Lower lobe of right lung (tissue), 2 donors: ENCODE measurements around the gene ADCY5. TPM values are rescaled to one million over a fixed set of nuclear protein-coding genes. Genes with fewer than 3 reads are reported as not detected.

Experiments
- ATAC-seq, 2 donors: fragments of 200-7000 bp; cut with Tn5 transposase; one replicate each; pipeline ENCODE4 v1.9.1; 2020 to 2022; ENCODE audit warnings: mild to moderate bottlenecking in 2 of 2, moderate library complexity in 2 of 2
- DNase-seq: peaks from one replicate; pipeline ENCODE4 v3.0.0-alpha.2; 2020
- H3K27ac ChIP-seq: fragments of 200-600 bp; one replicate; pipeline ENCODE4 v1.8.0; 2022
- H3K27me3 ChIP-seq: fragments of 200-600 bp; one replicate; pipeline ENCODE4 v1.8.0; 2022; ENCODE audit warnings: low read depth
- H3K36me3 ChIP-seq: fragments of 200-600 bp; one replicate; pipeline ENCODE4 v1.8.0; 2022; ENCODE audit warnings: mild to moderate bottlenecking
- H3K4me1 ChIP-seq: fragments of 200-600 bp; one replicate; pipeline ENCODE4 v1.8.0; 2022
- H3K4me3 ChIP-seq: fragments of 200-600 bp; one replicate; pipeline ENCODE4 v1.8.0; 2022; ENCODE audit warnings: mild to moderate bottlenecking
- H3K9me3 ChIP-seq: fragments of 200-600 bp; one replicate; pipeline ENCODE4 v1.8.0; 2022
- intact Hi-C: fragments of 100-400 bp; cut with DNase I; formaldehyde crosslinking; loops from one replicate; pipeline ENCODE4 v1.11.0; 2022
- total RNA-seq: library from RNA; stranded (reverse); fragmentation: NEBNext Ultra II Directional; extraction: Animal tissue kit (Norgen Biotek cat#: 25700); gene quantifications from one replicate; pipeline ENCODE4 v1.2.1, GENCODE V29; 2021
- TF ChIP-seq, protein P1 (sequence below): fragments of 200-600 bp; IDR thresholded peaks from one replicate; pipeline ENCODE4 v1.8.0; 2022; ENCODE audit warnings: antibody characterized with exemption, mild to moderate bottlenecking
- donor health status: DM: no; HTN: yes; CAD: no; lungs with severe emphysema.

The ADCY5 gene
- total RNA-seq, 1 donor from 2014 or later = 5.6 TPM

DNA sequence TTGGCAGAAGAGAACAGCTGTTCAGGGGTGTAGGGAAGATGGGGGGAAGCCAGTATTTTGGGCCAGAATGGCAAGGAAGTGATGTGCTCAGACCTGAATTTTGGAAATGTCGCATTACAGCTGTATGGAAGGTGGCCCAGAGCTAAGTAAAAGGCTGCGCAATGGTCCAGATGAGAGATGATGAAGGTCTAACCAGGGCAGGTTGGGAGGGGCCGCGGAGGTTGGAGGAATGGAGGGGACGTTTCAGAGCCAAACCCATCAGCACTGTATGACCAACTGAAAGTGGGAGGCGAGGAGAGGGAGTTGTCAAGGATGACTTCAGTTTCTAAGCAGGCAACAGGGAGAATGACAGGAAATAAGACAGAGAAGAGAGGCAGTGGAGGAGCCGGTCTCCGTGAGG, 60.8 kb downstream of the ADCY5 start:
- no peak for DNase-seq
- Histone ChIP-seq H3K9me3 (no peaks in the 10 kb centered on the region), H3K36me3 (no peaks in the 10 kb centered on the region), H3K27me3 (no peaks in the 10 kb centered on the region), H3K27ac (no peak overlapping the region), H3K4me1 (no peaks in the 10 kb centered on the region), H3K4me3 (no peak overlapping the region)
- ATAC-seq = no peak
- TF ChIP-seq, protein P1, sequence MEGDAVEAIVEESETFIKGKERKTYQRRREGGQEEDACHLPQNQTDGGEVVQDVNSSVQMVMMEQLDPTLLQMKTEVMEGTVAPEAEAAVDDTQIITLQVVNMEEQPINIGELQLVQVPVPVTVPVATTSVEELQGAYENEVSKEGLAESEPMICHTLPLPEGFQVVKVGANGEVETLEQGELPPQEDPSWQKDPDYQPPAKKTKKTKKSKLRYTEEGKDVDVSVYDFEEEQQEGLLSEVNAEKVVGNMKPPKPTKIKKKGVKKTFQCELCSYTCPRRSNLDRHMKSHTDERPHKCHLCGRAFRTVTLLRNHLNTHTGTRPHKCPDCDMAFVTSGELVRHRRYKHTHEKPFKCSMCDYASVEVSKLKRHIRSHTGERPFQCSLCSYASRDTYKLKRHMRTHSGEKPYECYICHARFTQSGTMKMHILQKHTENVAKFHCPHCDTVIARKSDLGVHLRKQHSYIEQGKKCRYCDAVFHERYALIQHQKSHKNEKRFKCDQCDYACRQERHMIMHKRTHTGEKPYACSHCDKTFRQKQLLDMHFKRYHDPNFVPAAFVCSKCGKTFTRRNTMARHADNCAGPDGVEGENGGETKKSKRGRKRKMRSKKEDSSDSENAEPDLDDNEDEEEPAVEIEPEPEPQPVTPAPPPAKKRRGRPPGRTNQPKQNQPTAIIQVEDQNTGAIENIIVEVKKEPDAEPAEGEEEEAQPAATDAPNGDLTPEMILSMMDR = no peak
- intact Hi-C loops = no loop called here

DNA sequence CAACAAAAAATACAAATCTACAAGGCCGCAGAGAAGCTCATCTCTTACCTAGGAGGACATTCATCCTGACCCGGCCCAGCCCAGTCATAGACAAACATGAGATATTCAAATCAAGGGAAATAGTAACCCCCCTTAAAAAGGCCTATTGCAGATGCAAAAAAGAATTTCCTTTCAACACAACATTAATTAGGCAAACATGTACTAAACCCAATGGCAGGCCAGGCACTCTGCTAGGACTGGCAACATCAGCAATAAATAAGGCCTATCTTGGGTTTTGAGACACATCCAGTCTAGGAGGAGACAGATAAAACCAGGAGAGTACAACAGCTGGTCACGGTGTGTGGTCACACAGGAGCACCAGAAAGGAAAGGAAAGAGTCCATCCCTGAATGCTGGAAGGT, 61.4 kb downstream of the ADCY5 start:
- ATAC-seq (no peak), DNase-seq (no peak)
- no peaks in the 10 kb centered on the region for H3K9me3 ChIP-seq
- intact Hi-C loops = no loop called here
- H3K36me3 ChIP-seq = no peaks in the 10 kb centered on the region
- TF ChIP-seq, protein P1 = no peak
- H3K4me3 ChIP-seq = no peak overlapping the region
- H3K27me3 ChIP-seq = no peaks in the 10 kb centered on the region
- no peaks in the 10 kb centered on the region for H3K4me1 ChIP-seq
- no peak overlapping the region for H3K27ac ChIP-seq

DNA sequence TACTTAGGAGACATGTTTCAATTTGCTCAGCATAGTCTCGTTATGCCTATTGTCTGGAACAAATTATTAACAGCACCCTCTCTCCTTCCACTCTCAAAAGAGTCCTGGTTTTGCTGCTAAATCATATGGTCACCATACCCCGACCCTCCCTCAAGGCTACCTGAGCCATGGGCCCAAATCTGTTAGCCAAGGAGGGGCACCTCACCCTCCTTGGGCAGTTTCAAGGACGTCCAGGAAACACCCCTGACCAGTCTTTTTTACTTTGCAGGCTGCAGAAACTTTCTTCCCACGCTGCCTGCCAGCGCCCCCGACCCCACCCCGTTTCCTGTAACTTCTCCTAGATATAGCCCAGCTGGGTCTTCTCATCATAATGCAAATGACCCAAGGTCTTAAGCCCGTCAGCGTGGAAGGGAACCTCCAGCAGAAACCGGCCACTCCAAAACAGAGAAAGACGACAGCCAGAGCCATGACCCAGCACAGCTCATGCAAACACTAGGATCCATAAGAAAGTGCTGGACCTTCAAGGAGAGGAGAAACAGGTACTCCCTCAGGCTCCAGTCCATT, 62.3 kb downstream of the ADCY5 start:
- ATAC-seq (no peak), DNase-seq (no peak)
- intact Hi-C loops = no loop called here
- H3K9me3 ChIP-seq = no peaks in the 10 kb centered on the region
- H3K36me3 ChIP-seq = no peaks in the 10 kb centered on the region
- H3K27me3 ChIP-seq = no peaks in the 10 kb centered on the region
- H3K4me3 ChIP-seq = no peak overlapping the region
- TF ChIP-seq, protein P1 = no peak
- H3K4me1 ChIP-seq = no peaks in the 10 kb centered on the region
- no peak overlapping the region for H3K27ac ChIP-seq

GRCh38 chr3:123385981-123386380, 62.9 kb downstream of the ADCY5 start:
- intact Hi-C loops = no loop called here
- no peaks in the 10 kb centered on the region for H3K4me1 ChIP-seq
- ATAC-seq = no peak
- no peaks in the 10 kb centered on the region for H3K27me3 ChIP-seq
- H3K36me3 ChIP-seq = no peaks in the 10 kb centered on the region
- DNase-seq = no peak
- H3K4me3 ChIP-seq = no peak overlapping the region
- TF ChIP-seq, protein P1 = no peak
- no peak overlapping the region for H3K27ac ChIP-seq
- no peaks in the 10 kb centered on the region for H3K9me3 ChIP-seq

- H3K27me3 ChIP-seq = no peaks in the 10 kb centered on the region
- no peaks in the 10 kb centered on the region for H3K36me3 ChIP-seq
- DNase-seq = no peak
- TF ChIP-seq, protein P1 = no peak
- no peak overlapping the region for H3K27ac ChIP-seq
- intact Hi-C loops = no loop called here
- ATAC-seq = no peak
- no peaks in the 10 kb centered on the region for H3K4me1 ChIP-seq
- H3K4me3 ChIP-seq = no peak overlapping the region
- H3K9me3 ChIP-seq = no peaks in the 10 kb centered on the region
These were observed 63.4 kb downstream of the ADCY5 start for GRCh38 chr3:123385499-123385898.

GRCh38 chr3:123385001-123385401, 63.9 kb downstream of the ADCY5 start:
- no peak overlapping the region for H3K27ac ChIP-seq
- H3K9me3 ChIP-seq = no peaks in the 10 kb centered on the region
- H3K27me3 ChIP-seq = no peaks in the 10 kb centered on the region
- DNase-seq (no peak), ATAC-seq (no peak)
- TF ChIP-seq, protein P1 = no peak
- no peaks in the 10 kb centered on the region for H3K4me1 ChIP-seq
- intact Hi-C loops = no loop called here
- H3K36me3 ChIP-seq = no peaks in the 10 kb centered on the region
- H3K4me3 ChIP-seq = no peak overlapping the region
